ENCODE results near the gene PLCD1.

The PLCD1 gene

GRCh38 chr3:38011111-38011510 lies 18.3 kb downstream of the PLCD1 start:
- Histone ChIP-seq H2AFZ (ENCODE audit: low read depth, low read length) (no peak overlapping the region), H4K20me1 (ENCODE audit: insufficient read depth, low read length) (no peaks in the 10 kb centered on the region), H3K9me3 (ENCODE audit: insufficient read depth, low read length) (no peaks in the 10 kb centered on the region), H3K4me2 (ENCODE audit: low read length) (no peak overlapping the region), H3K27me3 (ENCODE audit: low read depth, low read length) (no peaks in the 10 kb centered on the region), H3K36me3 (replicated peaks; ENCODE audit: low read depth, low read length) (no peaks in the 10 kb centered on the region), H3K27ac (ENCODE audit: low read length) (no peak overlapping the region), H3K9ac (ENCODE audit: low read length) (no peak overlapping the region), H3K4me1 (ENCODE audit: low read length) (peaks cover 7% of the 10 kb centered on the region), H3K79me2 (ENCODE audit: low read length) (no peaks in the 10 kb centered on the region), H3K4me3 (ENCODE audit: low read length) (no peak overlapping the region)
- TF ChIP-seq EZH2phosphoT487 (IDR thresholded peaks at IDR 0.05; ENCODE audit: low read depth) (no peak), CTCF (IDR thresholded peaks at IDR 0.05; ENCODE audit: low read depth, low read length) (no peak)

GRCh38 chr3:38009807-38010591 lies 19.4 kb downstream of the PLCD1 start:
- Histone ChIP-seq H3K9me3 (ENCODE audit: insufficient read depth, low read length) (no peaks in the 10 kb centered on the region), H4K20me1 (ENCODE audit: insufficient read depth, low read length) (no peaks in the 10 kb centered on the region), H3K27ac (ENCODE audit: low read length) (no peak overlapping the region), H2AFZ (ENCODE audit: low read depth, low read length) (no peak overlapping the region), H3K9ac (ENCODE audit: low read length) (no peak overlapping the region), H3K79me2 (ENCODE audit: low read length) (no peaks in the 10 kb centered on the region), H3K4me2 (ENCODE audit: low read length) (peak overlapping the region; percentile 55), H3K4me3 (ENCODE audit: low read length) (peak overlapping the region; percentile 23), H3K36me3 (replicated peaks; ENCODE audit: low read depth, low read length) (no peaks in the 10 kb centered on the region), H3K4me1 (ENCODE audit: low read length) (peaks cover 7% of the 10 kb centered on the region), H3K27me3 (ENCODE audit: low read depth, low read length) (no peaks in the 10 kb centered on the region)
- no peak for TF ChIP-seq CTCF (IDR thresholded peaks at IDR 0.05; ENCODE audit: low read depth, low read length)
- no peak for TF ChIP-seq EZH2phosphoT487 (IDR thresholded peaks at IDR 0.05; ENCODE audit: low read depth)

- H3K9ac ChIP-seq (ENCODE audit: low read length): no peak overlapping the region
Observed at GRCh38 chr3:38008971-38009580, 20.4 kb downstream of the PLCD1 start.

More at GRCh38 chr3:38008971-38009580, 20.4 kb downstream of the PLCD1 start:
- H3K79me2 ChIP-seq (ENCODE audit: low read length): no peaks in the 10 kb centered on the region
- H3K27me3 ChIP-seq (ENCODE audit: low read depth, low read length): no peaks in the 10 kb centered on the region
- no peaks in the 10 kb centered on the region for H3K36me3 ChIP-seq (replicated peaks; ENCODE audit: low read depth, low read length)
- TF ChIP-seq CTCF (IDR thresholded peaks at IDR 0.05; ENCODE audit: low read depth, low read length) (no peak), EZH2phosphoT487 (IDR thresholded peaks at IDR 0.05; ENCODE audit: low read depth) (no peak)
- H3K4me1 ChIP-seq (ENCODE audit: low read length): peaks cover 7% of the 10 kb centered on the region
- H3K4me2 ChIP-seq (ENCODE audit: low read length): no peak overlapping the region
- H3K4me3 ChIP-seq (ENCODE audit: low read length): no peak overlapping the region
- no peak overlapping the region for H3K27ac ChIP-seq (ENCODE audit: low read length)
- H3K9me3 ChIP-seq (ENCODE audit: insufficient read depth, low read length): no peaks in the 10 kb centered on the region
- H2AFZ ChIP-seq (ENCODE audit: low read depth, low read length): no peak overlapping the region
- no peaks in the 10 kb centered on the region for H4K20me1 ChIP-seq (ENCODE audit: insufficient read depth, low read length)

Data from OCI-LY3 (cell line).